HepG2 (cell line): ENCODE measurements around the gene ZMYND19. TPM values are rescaled to one million over a fixed set of nuclear protein-coding genes. Genes with fewer than 3 reads are reported as not detected.

ENCODE experiments used
- ATAC-seq: fragments of 200-7000 bp; cut with Tn5 transposase; 3 replicates; pipeline ENCODE4 v1.9.1; 2020; ENCODE audit warnings: mild to moderate bottlenecking, moderate library complexity
- BruUV-seq: library from RNA; stranded (reverse); fragments of 400-500 nt; replicated peaks from 2 replicates; lab custom pipeline; 2021; lab: Mats Ljungman, UMichigan
- CTCF ChIA-PET: fragments of 300-600 bp; formaldehyde crosslinking; extraction: SDS; loops from one replicate; lab custom pipeline; 2021; ENCODE audit warnings: low total read pairs, inconsistent platforms, low intra/inter-chr PET ratio; lab: Yijun Ruan, JAX
- POLR2A ChIA-PET: fragments of 350-600 bp; sonication (Branson Sonifier 250); formaldehyde crosslinking; loops from one replicate; lab custom pipeline; 2020; ENCODE audit warnings: antibody characterized with exemption, inconsistent platforms; lab: Yijun Ruan, JAX
- DNase-seq: peaks from one replicate; pipeline ENCODE4 v3.0.0-alpha.2; 2015; ENCODE audit warnings: low spot score
- FAIRE-seq: peaks from 3 replicates; lab custom pipeline; 2011; peaks lifted over from hg19 to GRCh38; lab: Jason Lieb, UNC
- H2AFZ ChIP-seq: one replicate; pipeline ENCODE4 v1.6.1; 2011; ENCODE audit warnings: low read length, inconsistent platforms
- H3K27ac ChIP-seq: fragments of 300-600 bp; 3 replicates; pipeline ENCODE4 v1.8.0; 2011; ENCODE audit warnings: mixed run types, mild to moderate bottlenecking, mixed read lengths, low read length, inconsistent platforms; ENCODE audit not compliant: insufficient read depth; ENCODE audit errors: extremely low read length
- H3K27me3 ChIP-seq, 2 experiments: fragments of 200-600 bp in 1 of 2; 2 replicates in 1 of 2; 3 replicates in 1 of 2; pipeline versions ENCODE4 v1.6.0 to v1.8.0; 2011; ENCODE audit warnings: low read length in 2 of 2, mild to moderate bottlenecking in 2 of 2, moderate library complexity in 2 of 2, inconsistent platforms in 1 of 2; ENCODE audit not compliant: insufficient read depth in 2 of 2, control insufficient read depth in 1 of 2
- H3K36me3 ChIP-seq, 2 experiments: fragments of 200-600 bp in 1 of 2; replicated peaks in 1 of 2; 2 replicates in 1 of 2; 3 replicates in 1 of 2; pipeline versions ENCODE4 v1.5.1 to v1.8.0; 2011; ENCODE audit warnings: low read length in 2 of 2, inconsistent platforms in 1 of 2; ENCODE audit not compliant: insufficient read depth in 2 of 2, control insufficient read depth in 1 of 2
- H3K4me1 ChIP-seq: 2 replicates; pipeline ENCODE4 v1.5.1; 2012; ENCODE audit warnings: low read length, inconsistent platforms; ENCODE audit not compliant: insufficient read depth
- H3K4me2 ChIP-seq: 2 replicates; pipeline ENCODE4 v1.6.0; 2011; ENCODE audit warnings: low read depth, low read length, inconsistent platforms
- H3K4me3 ChIP-seq, 3 experiments: fragments of 200-600 bp in 1 of 3; sonication (generic), shearing (Covaris generic) in 1 of 3; replicated peaks in 1 of 3; 2 replicates each; pipeline ENCODE4 v1.5.1; 2011 to 2016; ENCODE audit warnings: low read length in 3 of 3, inconsistent platforms in 2 of 3, low read depth in 2 of 3, mild to moderate bottlenecking in 2 of 3, control low read depth in 1 of 3, mixed read lengths in 1 of 3; ENCODE audit not compliant: insufficient read depth in 1 of 3
- H3K79me2 ChIP-seq: one replicate; pipeline ENCODE4 v1.6.1; 2011; ENCODE audit warnings: low read length, inconsistent platforms; ENCODE audit not compliant: insufficient read depth
- H3K9ac ChIP-seq: 2 replicates; pipeline ENCODE4 v1.6.0; 2011; ENCODE audit warnings: mild to moderate bottlenecking, low read depth, low read length, inconsistent platforms; ENCODE audit not compliant: insufficient read depth
- H3K9me3 ChIP-seq: 2 replicates; pipeline ENCODE4 v1.5.1; 2012; ENCODE audit warnings: mild to moderate bottlenecking, low read length
- H4K20me1 ChIP-seq: 2 replicates; pipeline ENCODE4 v1.6.0; 2011; ENCODE audit warnings: inconsistent platforms, mild to moderate bottlenecking, low read length, moderate library complexity; ENCODE audit not compliant: insufficient read depth
- ARNT2 ChIP-seq: sonication (generic); formaldehyde crosslinking; IDR thresholded peaks from 2 replicates; pipeline ENCODE4 v1.8.0; 2022; ENCODE audit warnings: mild to moderate bottlenecking, low read depth, missing genetic modification reagents, moderate library complexity
- FOXP1 ChIP-seq, 2 experiments: fragments of 450-650 bp in 1 of 2; IDR thresholded peaks; 2 replicates each; pipeline ENCODE4 v1.6.1; 2017 to 2018; ENCODE audit warnings: antibody characterized with exemption in 1 of 2
- HDAC1 ChIP-seq: sonication (generic); formaldehyde crosslinking; IDR thresholded peaks from 2 replicates; pipeline ENCODE4 v1.5.1; 2020; ENCODE audit warnings: mild to moderate bottlenecking, missing genetic modification reagents
- HNRNPUL1 ChIP-seq: fragments of 200-400 bp; formaldehyde crosslinking; IDR thresholded peaks from 2 replicates; pipeline ENCODE4 v1.6.1; 2017; ENCODE audit warnings: low read depth, mild to moderate bottlenecking, low read length, moderate library complexity
- HOXD1 ChIP-seq: sonication (generic); formaldehyde crosslinking; IDR thresholded peaks from 2 replicates; pipeline ENCODE4 v1.5.0; 2020; ENCODE audit warnings: missing genetic modification reagents
- KAT7 ChIP-seq: IDR thresholded peaks from 2 replicates; pipeline ENCODE4 v1.6.1; 2018; ENCODE audit warnings: borderline replicate concordance, missing compliant biosample characterization
- MATR3 ChIP-seq: sonication (generic); formaldehyde crosslinking; IDR thresholded peaks from 2 replicates; pipeline ENCODE4 v1.4.0; 2020; ENCODE audit warnings: missing genetic modification reagents
- RBFOX2 ChIP-seq: fragments of 200-400 bp; formaldehyde crosslinking; IDR thresholded peaks from 2 replicates; pipeline ENCODE4 v1.6.1; 2017; ENCODE audit warnings: low read depth, mild to moderate bottlenecking, low read length
- SRF ChIP-seq: IDR thresholded peaks from 2 replicates; pipeline ENCODE4 v1.6.1; 2011; ENCODE audit warnings: mild to moderate bottlenecking, low read depth, low read length, moderate library complexity
- ZFP62 ChIP-seq: sonication (generic); formaldehyde crosslinking; IDR thresholded peaks from 2 replicates; pipeline ENCODE4 v1.4.0; 2020; ENCODE audit warnings: missing genetic modification reagents
- ZNF383 ChIP-seq: sonication (generic); formaldehyde crosslinking; IDR thresholded peaks from 2 replicates; pipeline ENCODE4 v1.4.0; 2020; ENCODE audit warnings: missing genetic modification reagents, mild to moderate bottlenecking, borderline replicate concordance
- ZNF432 ChIP-seq: sonication (generic); formaldehyde crosslinking; IDR thresholded peaks from 2 replicates; pipeline ENCODE4 v1.5.0; 2020; ENCODE audit warnings: missing genetic modification reagents, mild to moderate bottlenecking, borderline replicate concordance
- ZNF598 ChIP-seq: sonication (generic); formaldehyde crosslinking; IDR thresholded peaks from 2 replicates; pipeline ENCODE4 v1.5.1; 2020; ENCODE audit warnings: mild to moderate bottlenecking, missing genetic modification reagents, borderline replicate concordance
- ZNF720 ChIP-seq: sonication (generic); formaldehyde crosslinking; IDR thresholded peaks from 2 replicates; pipeline ENCODE4 v1.4.0; 2020; ENCODE audit warnings: missing genetic modification reagents
- ZSCAN30 ChIP-seq: sonication (generic); formaldehyde crosslinking; IDR thresholded peaks from 2 replicates; pipeline ENCODE4 v1.5.0; 2020; ENCODE audit warnings: mild to moderate bottlenecking, missing genetic modification reagents
- WGBS: methylation state at CpG from one replicate; pipeline ENCODE4 v1.1.6; 2017; ENCODE audit warnings: low lambda C conversion rate; 5-methylcytosine and 5-hydroxymethylcytosine counted together
- in situ Hi-C: cut with HindIII; loops from 2 replicates; pipeline ENCODE4 v1.10.0; 2017; ENCODE audit warnings: low pct_unique_long_range_greater_than_20kb; ENCODE audit not compliant: extremely low pct_ligation_motif_present
- intact Hi-C: fragments of 100-400 bp; cut with micrococcal nuclease; formaldehyde crosslinking; loops from one replicate; pipeline ENCODE4 v1.10.0; 2022; ENCODE audit not compliant: unreplicated experiment
- polyA plus RNA-seq, 8 experiments: library from polyadenylated mRNA; depleted of rRNA in 3 of 8; stranded (reverse) in 7 of 8; unstranded in 1 of 8; fragments of >200 nt; fragmentation: Illumina TruSeq in 4 of 8; extraction: Trizol in 4 of 8; gene quantifications; 2 replicates each; pipeline versions ENCODE4 v1.2.1 to v1.2.3, GENCODE V29; 2011 to 2016; ENCODE audit warnings: low read depth in 4 of 8, missing spikeins in 1 of 8, mixed read lengths in 1 of 8; ENCODE audit not compliant: insufficient read depth in 1 of 8
- total RNA-seq, 5 experiments: library from RNA; depleted of rRNA; stranded (reverse); fragments of >200 nt; fragmentation: Illumina TruSeq; extraction: Trizol; gene quantifications; 2 replicates each; pipeline ENCODE4 v1.2.3, GENCODE V29; 2016; ENCODE audit warnings: low read depth in 1 of 5
- TF ChIP-seq, protein P1 (sequence below): sonication (generic); formaldehyde crosslinking; IDR thresholded peaks from 2 replicates; pipeline ENCODE4 v1.5.0; 2020; ENCODE audit warnings: mild to moderate bottlenecking, missing genetic modification reagents, borderline replicate concordance

The ZMYND19 gene
- total and polyA plus RNA-seq, 2 of the 13 experiments (the other 11 are each of a cell fraction or from before 2014, with no cell fraction given) = 21.3 to 38.7 TPM

DNA sequence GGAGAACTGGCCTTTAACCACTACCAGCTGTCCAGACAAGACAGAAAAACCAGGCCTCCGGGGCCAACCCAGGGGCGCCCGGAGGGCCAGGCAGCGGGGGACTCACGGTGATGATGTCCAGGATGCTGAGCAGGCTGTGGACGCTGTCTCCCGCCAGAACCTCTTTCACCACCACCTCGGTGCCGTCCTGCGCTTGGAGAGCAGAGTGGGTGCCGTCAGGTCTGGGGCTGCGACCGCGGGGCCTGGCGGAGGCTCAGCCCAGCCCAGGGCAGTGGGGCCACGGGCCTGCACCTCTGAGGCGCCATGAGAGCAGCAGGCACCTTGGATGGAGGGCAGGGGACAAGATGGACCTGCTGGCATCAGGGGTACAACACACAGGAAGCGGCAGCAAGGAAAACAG lies 49.8 kb downstream of the ZMYND19 start:
- Histone ChIP-seq H2AFZ (no peak overlapping the region), H4K20me1 (no peaks in the 10 kb centered on the region), H3K27me3 (peaks cover 0 to 2% of the 10 kb centered on the region in 2 experiments; a peak in 2 of 5 replicates), H3K79me2 (no peaks in the 10 kb centered on the region), H3K4me1 (no peaks in the 10 kb centered on the region; the same call in 1 of the 2 replicates), H3K4me3 (no peak overlapping the region), H3K9me3 (no peaks in the 10 kb centered on the region), H3K9ac (no peak overlapping the region), H3K4me2 (no peak overlapping the region), H3K36me3 (no peaks in the 10 kb centered on the region), H3K27ac (no peak overlapping the region)
- BruUV-seq = no TSS peak
- in situ Hi-C loops (no loop called here), intact Hi-C loops (no loop called here)
- POLR2A ChIA-PET = no interaction called here
- no peak for TF ChIP-seq ZNF432 (CRISPR knock-in tag)
- no peak for TF ChIP-seq KAT7 (CRISPR knock-in tag)
- TF ChIP-seq HOXD1 = no peak
- no peak for TF ChIP-seq ZNF720 (CRISPR knock-in tag)
- TF ChIP-seq SRF = no peak
- TF ChIP-seq, protein P1, sequence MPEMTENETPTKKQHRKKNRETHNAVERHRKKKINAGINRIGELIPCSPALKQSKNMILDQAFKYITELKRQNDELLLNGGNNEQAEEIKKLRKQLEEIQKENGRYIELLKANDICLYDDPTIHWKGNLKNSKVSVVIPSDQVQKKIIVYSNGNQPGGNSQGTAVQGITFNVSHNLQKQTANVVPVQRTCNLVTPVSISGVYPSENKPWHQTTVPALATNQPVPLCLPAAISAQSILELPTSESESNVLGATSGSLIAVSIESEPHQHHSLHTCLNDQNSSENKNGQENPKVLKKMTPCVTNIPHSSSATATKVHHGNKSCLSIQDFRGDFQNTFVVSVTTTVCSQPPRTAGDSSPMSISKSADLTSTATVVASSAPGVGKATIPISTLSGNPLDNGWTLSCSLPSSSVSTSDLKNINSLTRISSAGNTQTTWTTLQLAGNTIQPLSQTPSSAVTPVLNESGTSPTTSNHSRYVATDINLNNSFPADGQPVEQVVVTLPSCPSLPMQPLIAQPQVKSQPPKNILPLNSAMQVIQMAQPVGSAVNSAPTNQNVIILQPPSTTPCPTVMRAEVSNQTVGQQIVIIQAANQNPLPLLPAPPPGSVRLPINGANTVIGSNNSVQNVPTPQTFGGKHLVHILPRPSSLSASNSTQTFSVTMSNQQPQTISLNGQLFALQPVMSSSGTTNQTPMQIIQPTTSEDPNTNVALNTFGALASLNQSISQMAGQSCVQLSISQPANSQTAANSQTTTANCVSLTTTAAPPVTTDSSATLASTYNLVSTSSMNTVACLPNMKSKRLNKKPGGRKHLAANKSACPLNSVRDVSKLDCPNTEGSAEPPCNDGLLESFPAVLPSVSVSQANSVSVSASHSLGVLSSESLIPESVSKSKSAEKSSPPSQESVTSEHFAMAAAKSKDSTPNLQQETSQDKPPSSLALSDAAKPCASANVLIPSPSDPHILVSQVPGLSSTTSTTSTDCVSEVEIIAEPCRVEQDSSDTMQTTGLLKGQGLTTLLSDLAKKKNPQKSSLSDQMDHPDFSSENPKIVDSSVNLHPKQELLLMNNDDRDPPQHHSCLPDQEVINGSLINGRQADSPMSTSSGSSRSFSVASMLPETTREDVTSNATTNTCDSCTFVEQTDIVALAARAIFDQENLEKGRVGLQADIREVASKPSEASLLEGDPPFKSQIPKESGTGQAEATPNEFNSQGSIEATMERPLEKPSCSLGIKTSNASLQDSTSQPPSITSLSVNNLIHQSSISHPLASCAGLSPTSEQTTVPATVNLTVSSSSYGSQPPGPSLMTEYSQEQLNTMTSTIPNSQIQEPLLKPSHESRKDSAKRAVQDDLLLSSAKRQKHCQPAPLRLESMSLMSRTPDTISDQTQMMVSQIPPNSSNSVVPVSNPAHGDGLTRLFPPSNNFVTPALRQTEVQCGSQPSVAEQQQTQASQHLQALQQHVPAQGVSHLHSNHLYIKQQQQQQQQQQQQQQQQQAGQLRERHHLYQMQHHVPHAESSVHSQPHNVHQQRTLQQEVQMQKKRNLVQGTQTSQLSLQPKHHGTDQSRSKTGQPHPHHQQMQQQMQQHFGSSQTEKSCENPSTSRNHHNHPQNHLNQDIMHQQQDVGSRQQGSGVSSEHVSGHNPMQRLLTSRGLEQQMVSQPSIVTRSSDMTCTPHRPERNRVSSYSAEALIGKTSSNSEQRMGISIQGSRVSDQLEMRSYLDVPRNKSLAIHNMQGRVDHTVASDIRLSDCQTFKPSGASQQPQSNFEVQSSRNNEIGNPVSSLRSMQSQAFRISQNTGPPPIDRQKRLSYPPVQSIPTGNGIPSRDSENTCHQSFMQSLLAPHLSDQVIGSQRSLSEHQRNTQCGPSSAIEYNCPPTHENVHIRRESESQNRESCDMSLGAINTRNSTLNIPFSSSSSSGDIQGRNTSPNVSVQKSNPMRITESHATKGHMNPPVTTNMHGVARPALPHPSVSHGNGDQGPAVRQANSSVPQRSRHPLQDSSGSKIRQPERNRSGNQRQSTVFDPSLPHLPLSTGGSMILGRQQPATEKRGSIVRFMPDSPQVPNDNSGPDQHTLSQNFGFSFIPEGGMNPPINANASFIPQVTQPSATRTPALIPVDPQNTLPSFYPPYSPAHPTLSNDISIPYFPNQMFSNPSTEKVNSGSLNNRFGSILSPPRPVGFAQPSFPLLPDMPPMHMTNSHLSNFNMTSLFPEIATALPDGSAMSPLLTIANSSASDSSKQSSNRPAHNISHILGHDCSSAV (CRISPR knock-in tag) = no peak
- no peak for TF ChIP-seq ZSCAN30 (CRISPR knock-in tag)
- no peak for TF ChIP-seq FOXP1 (IDR thresholded peaks at IDR 0.05)
- no peak for TF ChIP-seq FOXP1 (CRISPR knock-in tag; IDR thresholded peaks at IDR 0.05)
- no peak for TF ChIP-seq ARNT2 (CRISPR knock-in tag)
- no peak for TF ChIP-seq ZNF383 (CRISPR knock-in tag)
- TF ChIP-seq MATR3 (CRISPR knock-in tag) = no peak
- TF ChIP-seq ZFP62 (CRISPR knock-in tag) = no peak
- TF ChIP-seq RBFOX2 = no peak
- no peak for TF ChIP-seq HNRNPUL1
- TF ChIP-seq HDAC1 (CRISPR knock-in tag) = no peak
- no peak for TF ChIP-seq ZNF598 (CRISPR knock-in tag)
- CTCF ChIA-PET = no interaction called here
- no peak for DNase-seq
- 64% methylated on average over 4 of the region's 18 CpGs for WGBS
- FAIRE-seq = no peak
- no peak for ATAC-seq
